GM12865 (cell line): Measurements from ENCODE around the gene MICAL3.

ENCODE experiments used
- DNase-seq: peaks from one replicate; pipeline ENCODE4 v3.0.0; 2010; ENCODE audit warnings: low read depth
- H3K4me3 ChIP-seq: 2 replicates; pipeline ENCODE4 v1.5.1; 2011; ENCODE audit warnings: mild to moderate bottlenecking, low read depth, low read length, control low read depth
- TF ChIP-seq, protein P1 (sequence below): IDR thresholded peaks from 2 replicates; pipeline ENCODE4 v1.5.1; 2011; ENCODE audit warnings: low read length, control low read depth, low read depth, inconsistent platforms; ENCODE audit not compliant: insufficient read depth; ENCODE audit errors: missing control alignments

The MICAL3 gene

DNA sequence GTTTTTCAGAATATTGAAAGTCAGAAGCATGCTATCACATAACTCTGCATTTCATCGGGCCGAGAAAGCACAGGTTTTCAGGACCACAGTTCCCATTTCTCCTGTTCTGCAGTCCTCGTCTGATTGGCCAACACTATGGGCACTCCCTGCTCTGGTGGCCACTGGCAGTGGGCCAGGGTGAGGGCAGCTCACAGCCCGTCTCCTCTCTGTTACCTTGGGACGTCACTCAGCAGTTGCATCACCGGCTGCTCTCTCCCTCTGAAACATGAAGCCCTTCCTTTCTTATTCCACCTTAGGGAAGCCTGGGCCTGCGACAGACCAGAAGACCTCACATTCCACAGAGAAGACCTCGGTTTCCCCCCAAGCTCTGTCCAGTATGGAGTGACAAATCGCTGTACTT is 11.4 kb upstream of the MICAL3 start:
- H3K4me3 ChIP-seq, result no peak overlapping the region
- DNase-seq, result no peak
- TF ChIP-seq, protein P1, sequence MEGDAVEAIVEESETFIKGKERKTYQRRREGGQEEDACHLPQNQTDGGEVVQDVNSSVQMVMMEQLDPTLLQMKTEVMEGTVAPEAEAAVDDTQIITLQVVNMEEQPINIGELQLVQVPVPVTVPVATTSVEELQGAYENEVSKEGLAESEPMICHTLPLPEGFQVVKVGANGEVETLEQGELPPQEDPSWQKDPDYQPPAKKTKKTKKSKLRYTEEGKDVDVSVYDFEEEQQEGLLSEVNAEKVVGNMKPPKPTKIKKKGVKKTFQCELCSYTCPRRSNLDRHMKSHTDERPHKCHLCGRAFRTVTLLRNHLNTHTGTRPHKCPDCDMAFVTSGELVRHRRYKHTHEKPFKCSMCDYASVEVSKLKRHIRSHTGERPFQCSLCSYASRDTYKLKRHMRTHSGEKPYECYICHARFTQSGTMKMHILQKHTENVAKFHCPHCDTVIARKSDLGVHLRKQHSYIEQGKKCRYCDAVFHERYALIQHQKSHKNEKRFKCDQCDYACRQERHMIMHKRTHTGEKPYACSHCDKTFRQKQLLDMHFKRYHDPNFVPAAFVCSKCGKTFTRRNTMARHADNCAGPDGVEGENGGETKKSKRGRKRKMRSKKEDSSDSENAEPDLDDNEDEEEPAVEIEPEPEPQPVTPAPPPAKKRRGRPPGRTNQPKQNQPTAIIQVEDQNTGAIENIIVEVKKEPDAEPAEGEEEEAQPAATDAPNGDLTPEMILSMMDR, result no peak

DNA sequence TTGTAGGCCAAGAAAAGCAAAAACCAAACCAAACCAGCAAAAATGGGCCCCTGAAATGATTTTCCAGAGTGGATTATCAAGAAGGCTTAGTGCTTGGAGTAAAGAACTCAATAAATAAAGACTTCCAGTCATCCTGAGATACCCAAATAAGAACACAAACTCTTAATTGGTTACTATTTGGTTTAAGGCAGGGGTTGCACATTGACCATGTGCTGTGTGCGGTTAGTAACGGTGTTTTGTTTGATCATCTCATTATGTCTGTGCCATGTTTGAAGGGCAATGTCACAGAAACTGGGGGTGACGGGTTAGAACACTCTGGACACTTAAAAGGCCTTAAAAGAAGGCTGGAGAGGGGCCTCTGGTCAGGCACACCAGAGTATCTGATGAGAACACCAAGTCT is 9.7 kb upstream of the MICAL3 start:
- TF ChIP-seq, protein P1, result no peak
- no peak overlapping the region for H3K4me3 ChIP-seq
- no peak for DNase-seq

DNA sequence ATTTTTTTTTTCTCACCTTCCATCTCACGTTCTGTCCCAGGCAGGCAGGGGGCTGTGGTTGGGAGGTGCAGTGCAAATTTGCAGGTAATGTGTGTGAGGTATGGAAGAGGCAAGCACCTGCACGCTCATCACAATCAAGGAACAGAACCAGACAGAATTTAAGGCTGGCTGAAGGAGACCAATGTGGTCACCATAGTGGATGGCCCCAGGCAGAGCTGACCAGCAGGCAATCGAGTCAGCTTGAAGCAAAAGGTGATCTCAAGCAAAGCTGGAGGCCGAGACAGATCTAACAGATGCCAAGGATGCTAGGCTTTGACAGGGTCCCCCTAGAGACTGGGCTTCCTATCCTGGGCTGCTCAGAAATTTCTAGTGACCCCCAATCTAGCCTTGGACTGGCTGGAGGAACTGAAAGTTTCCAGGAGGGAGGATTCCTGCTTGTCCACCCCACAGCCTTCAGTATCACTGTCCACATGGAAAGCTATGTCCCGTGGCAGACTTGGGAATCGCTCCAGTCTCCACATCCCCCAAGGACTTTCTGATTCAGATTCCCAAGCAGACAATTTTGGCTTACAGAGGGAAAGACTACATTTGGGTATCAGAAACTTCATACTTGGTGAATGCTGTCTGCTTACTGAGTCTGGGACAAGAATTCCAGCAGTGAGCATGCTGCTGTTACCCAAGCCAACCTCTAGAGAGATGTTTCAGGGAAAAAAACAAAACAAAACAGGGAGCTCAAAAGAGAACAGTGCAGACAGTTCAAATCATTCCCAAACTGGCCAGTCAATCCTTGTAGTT is 9.0 kb upstream of the MICAL3 start:
- TF ChIP-seq, protein P1, result no peak
- no peak for DNase-seq
- H3K4me3 ChIP-seq, result no peak overlapping the region

GRCh38 chr22:18032455-18033101 is 8.2 kb upstream of the MICAL3 start:
- TF ChIP-seq, protein P1, result no peak
- DNase-seq, result no peak
- no peak overlapping the region for H3K4me3 ChIP-seq

- TF ChIP-seq, protein P1, result no peak
- DNase-seq, result no peak
- no peak overlapping the region for H3K4me3 ChIP-seq
Observed at GRCh38 chr22:18031695-18032454, 7.5 kb upstream of the MICAL3 start.

- TF ChIP-seq, protein P1, result no peak
- H3K4me3 ChIP-seq, result no peak overlapping the region
- DNase-seq, result no peak
Observed at GRCh38 chr22:18029686-18030267, 5.4 kb upstream of the MICAL3 start.
